Gastrocnemius medialis (tissue), 4 donors: ENCODE data around the gene UAP1L1. TPM values are rescaled to one million over a fixed set of nuclear protein-coding genes. Genes with fewer than 3 reads are reported as not detected.
A peak's percentile ranks its signal among the peaks of the same experiment; 100 is the strongest.

Experiments
- ATAC-seq, 2 donors: fragments of 150-250 bp; one replicate each; pipeline ENCODE4 v1.9.1; 2016
- DNase-seq, 2 donors: peaks; one replicate each; pipeline ENCODE4 v3.0.0-alpha.2; 2019
- H3K27ac ChIP-seq, 4 donors: fragments of 200-600 bp; sonication (generic); 1 replicate in 1 of 4; 2 replicates in 3 of 4; pipeline ENCODE4 v1.5.1; 2016 to 2018; ENCODE audit warnings: mild to moderate bottlenecking in 2 of 4, moderate library complexity in 1 of 4
- H3K27me3 ChIP-seq, 3 donors: fragments of 200-600 bp; sonication (generic) in 2 of 3; 1 replicate in 1 of 3; 2 replicates in 2 of 3; pipeline versions ENCODE4 v1.5.1 to v1.6.0; 2016 to 2019; ENCODE audit warnings: mild to moderate bottlenecking in 1 of 3, moderate library complexity in 1 of 3
- H3K36me3 ChIP-seq, 2 donors: fragments of 200-600 bp; sonication (generic) in 1 of 2; one replicate each; pipeline ENCODE4 v1.5.1; 2017 to 2018
- H3K4me1 ChIP-seq, 2 donors: fragments of 200-600 bp; sonication (generic) in 1 of 2; one replicate each; pipeline ENCODE4 v1.5.1; 2016 to 2017; ENCODE audit warnings: mild to moderate bottlenecking in 2 of 2
- H3K4me3 ChIP-seq, 4 donors: fragments of 200-600 bp; sonication (generic) in 3 of 4; 1 replicate in 1 of 4; 2 replicates in 3 of 4; pipeline ENCODE4 v1.5.1; 2016 to 2019; ENCODE audit warnings: mild to moderate bottlenecking in 2 of 4
- H3K9me3 ChIP-seq, 3 donors: fragments of 200-600 bp; sonication (generic) in 2 of 3; 1 replicate in 1 of 3; 2 replicates in 2 of 3; pipeline ENCODE4 v1.5.1; 2016 to 2019
- CTCF ChIP-seq, 5 experiments: fragments of 450-650 bp in 3 of 5; fragments of 200-600 bp in 2 of 5; sonication (generic) in 2 of 5; IDR thresholded peaks in 4 of 5; conservative IDR thresholded peaks in 1 of 5; 1 replicate in 4 of 5; 2 replicates in 1 of 5; pipeline ENCODE4 v1.5.1; 2016 to 2019; ENCODE audit warnings: antibody characterized with exemption in 5 of 5, mild to moderate bottlenecking in 3 of 5, moderate library complexity in 3 of 5
- POLR2A ChIP-seq, 2 donors: fragments of 450-650 bp; IDR thresholded peaks; one replicate each; pipeline ENCODE4 v1.6.1; 2017; ENCODE audit warnings: antibody characterized with exemption in 2 of 2, mild to moderate bottlenecking in 2 of 2, moderate library complexity in 2 of 2
- in situ Hi-C, 4 donors: fragments of 200-750 bp; cut with MboI; loops; one replicate each; pipeline versions ENCODE4 v1.15.0 to v1.8.0; 2017; ENCODE audit warnings: low sequenced_read_pairs in 4 of 4
- intact Hi-C: fragments of 100-400 bp; cut with DNase I; formaldehyde crosslinking; loops from one replicate; pipeline ENCODE4 v1.15.1; 2023; ENCODE audit warnings: low total_unique reads
- total RNA-seq, 4 donors: library from RNA; depleted of rRNA; stranded (reverse); fragments of >200 nt; gene quantifications; one replicate each; pipeline versions ENCODE4 v1.1.0 to v1.2.3, GENCODE V29; 2016

Gene UAP1L1
- total RNA-seq, 4 donors from 2014 or later, result 0.49 to 2.5 (median 1.5) TPM

GRCh38 chr9:137055385-137056364 is 21.6 kb upstream of the UAP1L1 start:
- no peaks in the 10 kb centered on the region for H3K36me3 ChIP-seq
- H3K4me1 ChIP-seq, result peaks cover 6 to 12% of the 10 kb centered on the region in 2 donors
- peak overlapping the region in 1 of 4 donors; percentile 17 for H3K4me3 ChIP-seq
- ATAC-seq (peak; percentile 43 to 59), DNase-seq (peak in 1 of 2 donors; percentile 42)
- TF ChIP-seq POLR2A (IDR thresholded peaks at IDR 0.05) (no peak), CTCF (IDR thresholded peaks at IDR 0.05 in 4 of 5, conservative IDR thresholded peaks at IDR 0.05 in 1 of 5) (no peak)
- H3K9me3 ChIP-seq, result no peaks in the 10 kb centered on the region
- peak overlapping the region in 3 of 4 donors; percentile 49 to 64 (median 63) for H3K27ac ChIP-seq
- H3K27me3 ChIP-seq, result peaks cover 18 to 52% (median 46%) of the 10 kb centered on the region in 3 donors
- in situ Hi-C loops (no loop called here), intact Hi-C loops (no loop called here)

- Histone ChIP-seq H3K27me3 (peaks cover 17 to 43% (median 36%) of the 10 kb centered on the region in 3 donors), H3K27ac (no peak overlapping the region), H3K4me1 (peaks cover 6 to 12% of the 10 kb centered on the region in 2 donors), H3K4me3 (no peak overlapping the region), H3K36me3 (no peaks in the 10 kb centered on the region), H3K9me3 (no peaks in the 10 kb centered on the region)
- DNase-seq (no peak), ATAC-seq (no peak)
- no peak for TF ChIP-seq POLR2A (IDR thresholded peaks at IDR 0.05)
- in situ Hi-C loops (no loop called here), intact Hi-C loops (no loop called here)
Observed at GRCh38 chr9:137056739-137057415, 20.4 kb upstream of the UAP1L1 start.

- H3K4me3 ChIP-seq, result no peak overlapping the region
- intact Hi-C loops (no loop called here), in situ Hi-C loops (no loop called here)
- peaks cover 11 to 37% (median 30%) of the 10 kb centered on the region in 3 donors for H3K27me3 ChIP-seq
- peaks cover 6 to 12% of the 10 kb centered on the region in 2 donors for H3K4me1 ChIP-seq
- no peak overlapping the region for H3K27ac ChIP-seq
- ATAC-seq (no peak), DNase-seq (no peak)
- H3K36me3 ChIP-seq, result no peaks in the 10 kb centered on the region
- H3K9me3 ChIP-seq, result no peaks in the 10 kb centered on the region
- TF ChIP-seq POLR2A (IDR thresholded peaks at IDR 0.05), result no peak
- no peak for TF ChIP-seq CTCF (IDR thresholded peaks at IDR 0.05 in 4 of 5, conservative IDR thresholded peaks at IDR 0.05 in 1 of 5)
Observed at GRCh38 chr9:137057545-137057944, 19.8 kb upstream of the UAP1L1 start.

- ATAC-seq, result no peak
- TF ChIP-seq POLR2A (IDR thresholded peaks at IDR 0.05) (no peak), CTCF (IDR thresholded peaks at IDR 0.05 in 4 of 5, conservative IDR thresholded peaks at IDR 0.05 in 1 of 5) (no peak)
- intact Hi-C loops (no loop called here), in situ Hi-C loops (no loop called here)
- Histone ChIP-seq H3K4me3 (no peak overlapping the region), H3K27me3 (peaks cover 4 to 26% (median 21%) of the 10 kb centered on the region in 3 donors), H3K27ac (no peak overlapping the region), H3K4me1 (peaks cover 6 to 12% of the 10 kb centered on the region in 2 donors), H3K36me3 (no peaks in the 10 kb centered on the region), H3K9me3 (no peaks in the 10 kb centered on the region)
- no peak for DNase-seq
Observed at GRCh38 chr9:137058521-137059234, 18.6 kb upstream of the UAP1L1 start.
